Activated CD4-positive, alpha-beta memory T cell treated with anti-CD3 and anti-CD28 coated beads, Interleukin-2, amount 10 ng/mL, durations not matched to agents 7 days and 5 days (primary cell): ENCODE measurements around the gene FBF1. TPM values are rescaled to one million over a fixed set of nuclear protein-coding genes. Genes with fewer than 3 reads are reported as not detected.
"Not testable (repeated sequence)": the region's sequence is repeated elsewhere in the genome, so short reads cannot be mapped to it uniquely, and the experiment has no call there.

Source experiments
- CTCF ChIA-PET: fragments of 350-600 bp; sonication (Branson Sonifier 250); formaldehyde crosslinking; loops from one replicate; lab custom pipeline; 2021; ENCODE audit warnings: antibody characterized with exemption, inconsistent platforms; lab: Charles Lee
- POLR2A ChIA-PET: fragments of 350-600 bp; sonication (Branson Sonifier 250); formaldehyde crosslinking; loops from one replicate; lab custom pipeline; 2021; ENCODE audit warnings: antibody characterized with exemption; lab: Charles Lee
- DNase-seq: peaks from one replicate; pipeline ENCODE4 v3.0.0-alpha.2; 2020
- H3K27ac Mint-ChIP-seq: one replicate; pipeline ENCODE4 v1.8.0; 2021; ENCODE audit warnings: mild to moderate bottlenecking, mixed read lengths
- H3K27me3 Mint-ChIP-seq: one replicate; pipeline ENCODE4 v1.8.0; 2021; ENCODE audit warnings: mixed read lengths
- H3K36me3 Mint-ChIP-seq: one replicate; pipeline ENCODE4 v1.8.0; 2021; ENCODE audit warnings: low read depth, mixed read lengths
- H3K4me1 Mint-ChIP-seq: one replicate; pipeline ENCODE4 v1.8.0; 2021; ENCODE audit warnings: mixed read lengths
- H3K4me3 Mint-ChIP-seq: one replicate; pipeline ENCODE4 v1.8.0; 2021; ENCODE audit warnings: mild to moderate bottlenecking, mixed read lengths
- H3K9me3 Mint-ChIP-seq: one replicate; pipeline ENCODE4 v1.8.0; 2021; ENCODE audit warnings: mixed read lengths
- total RNA-seq, 2 experiments: library from RNA; stranded (reverse); gene quantifications; one replicate each; pipeline ENCODE4 v1.2.3, GENCODE V29; 2021

The FBF1 gene
- total RNA-seq, 2 experiments from 2014 or later = 19.8 to 21.1 TPM

DNA sequence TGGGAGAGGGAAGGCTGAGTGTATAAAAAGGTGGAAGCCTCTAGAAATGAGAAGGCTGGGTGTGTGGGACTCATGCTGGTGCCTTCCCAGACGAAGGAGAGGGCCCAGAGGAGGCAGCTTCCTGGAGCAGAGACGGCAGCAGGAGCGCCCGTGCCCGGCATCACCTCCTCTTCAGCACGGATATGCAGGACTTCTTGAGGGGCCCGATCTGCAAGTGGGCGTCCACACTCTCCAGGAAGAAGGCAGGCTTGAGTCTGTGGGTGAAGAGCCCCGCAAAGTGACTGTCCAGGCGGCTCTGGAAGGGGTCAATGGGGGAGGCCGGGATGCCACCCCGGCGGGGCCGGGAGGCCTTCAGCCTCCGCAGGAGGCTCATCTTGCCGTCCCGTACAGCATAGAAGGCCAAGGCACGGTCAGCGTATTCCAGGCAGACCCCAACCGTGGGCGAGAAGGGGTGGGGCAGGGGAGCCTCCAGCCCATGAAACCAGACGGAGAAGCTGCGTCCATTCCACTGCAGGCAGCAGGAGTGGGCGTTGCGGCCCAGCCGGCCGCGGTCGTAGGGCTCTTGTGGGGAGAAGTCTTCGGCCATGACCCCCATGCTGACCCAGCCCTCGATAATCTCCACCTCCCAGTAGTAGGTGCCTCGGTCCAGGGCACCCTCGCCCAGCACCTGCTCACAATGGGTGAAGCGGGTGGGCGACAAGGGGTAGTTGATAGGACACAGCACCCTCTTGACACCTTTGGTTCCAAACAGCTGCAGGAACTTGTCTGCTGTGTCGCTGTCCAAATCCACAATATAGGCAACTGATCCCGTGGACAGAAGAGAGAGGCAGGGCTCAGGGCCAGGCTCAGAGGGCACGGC lies 66.3 kb downstream of the FBF1 start:
- ChIA-PET POLR2A (interaction anchor here (0.8 to 12.6 kb wide), 8 partner anchors 10 to 99 kb away, joined by 3 to 221 read pairs (median 24); partner anchors contain the start of genes TRIM65, UNK and WBP2), CTCF (interaction anchor here (1.9 to 7.5 kb wide), 5 partner anchors 14 to 131 kb away, joined by 6 to 91 read pairs (median 10); partner anchors contain the start of genes TRIM65, UNC13D and WBP2)
- H3K36me3 Mint-ChIP-seq = peaks cover 25% of the 10 kb centered on the region
- H3K4me1 Mint-ChIP-seq = peaks cover 55% of the 10 kb centered on the region
- H3K27me3 Mint-ChIP-seq = peaks cover 7% of the 10 kb centered on the region
- H3K9me3 Mint-ChIP-seq = no peaks in the 10 kb centered on the region
- no peak for DNase-seq
- no peak overlapping the region for H3K4me3 Mint-ChIP-seq
- H3K27ac Mint-ChIP-seq = peak overlapping the region; percentile 38

DNA sequence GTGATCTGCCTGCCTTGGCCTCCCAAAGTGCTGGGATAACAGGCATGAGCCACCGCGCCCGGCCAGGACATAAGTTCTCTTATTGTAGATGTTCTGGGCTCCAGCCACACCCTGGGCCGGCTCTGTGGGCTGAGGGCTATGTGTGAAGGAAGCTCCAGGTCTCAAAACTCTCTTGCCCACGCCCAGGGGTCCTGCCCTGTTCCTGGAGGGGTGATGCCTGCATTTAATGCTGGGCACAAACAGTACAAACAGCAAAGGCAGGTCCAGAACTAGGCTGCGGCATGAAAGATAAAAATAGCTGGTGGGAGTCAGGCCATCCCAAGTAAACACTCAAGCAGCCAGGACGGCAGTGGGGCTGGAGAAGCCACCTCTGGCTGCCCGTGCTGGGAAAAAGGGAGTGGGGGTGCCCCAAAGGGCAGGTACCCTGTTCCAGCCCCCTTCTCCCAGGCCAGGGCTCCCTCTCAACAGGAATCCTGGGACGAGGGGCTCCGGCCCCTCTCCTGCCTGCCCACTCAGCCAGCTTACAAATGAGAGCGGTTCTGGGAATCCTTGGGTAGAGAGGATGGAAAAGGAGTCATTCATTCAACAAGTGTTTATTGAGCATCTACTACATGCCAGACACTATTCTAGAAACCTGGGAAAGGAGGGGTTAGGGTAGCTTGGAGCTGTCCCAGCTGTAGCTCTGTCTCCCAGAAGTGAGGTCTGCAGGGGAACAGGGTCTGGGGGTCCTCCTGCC lies 67.1 kb downstream of the FBF1 start:
- CTCF ChIA-PET = interaction anchor here (0.6 to 7.5 kb wide), 6 partner anchors 9 to 32 kb away, joined by 3 to 91 read pairs (median 7); partner anchors contain the start of genes TRIM65 and WBP2
- Mint-ChIP-seq H3K4me3 (no peak overlapping the region), H3K36me3 (peaks cover 25% of the 10 kb centered on the region)

DNA sequence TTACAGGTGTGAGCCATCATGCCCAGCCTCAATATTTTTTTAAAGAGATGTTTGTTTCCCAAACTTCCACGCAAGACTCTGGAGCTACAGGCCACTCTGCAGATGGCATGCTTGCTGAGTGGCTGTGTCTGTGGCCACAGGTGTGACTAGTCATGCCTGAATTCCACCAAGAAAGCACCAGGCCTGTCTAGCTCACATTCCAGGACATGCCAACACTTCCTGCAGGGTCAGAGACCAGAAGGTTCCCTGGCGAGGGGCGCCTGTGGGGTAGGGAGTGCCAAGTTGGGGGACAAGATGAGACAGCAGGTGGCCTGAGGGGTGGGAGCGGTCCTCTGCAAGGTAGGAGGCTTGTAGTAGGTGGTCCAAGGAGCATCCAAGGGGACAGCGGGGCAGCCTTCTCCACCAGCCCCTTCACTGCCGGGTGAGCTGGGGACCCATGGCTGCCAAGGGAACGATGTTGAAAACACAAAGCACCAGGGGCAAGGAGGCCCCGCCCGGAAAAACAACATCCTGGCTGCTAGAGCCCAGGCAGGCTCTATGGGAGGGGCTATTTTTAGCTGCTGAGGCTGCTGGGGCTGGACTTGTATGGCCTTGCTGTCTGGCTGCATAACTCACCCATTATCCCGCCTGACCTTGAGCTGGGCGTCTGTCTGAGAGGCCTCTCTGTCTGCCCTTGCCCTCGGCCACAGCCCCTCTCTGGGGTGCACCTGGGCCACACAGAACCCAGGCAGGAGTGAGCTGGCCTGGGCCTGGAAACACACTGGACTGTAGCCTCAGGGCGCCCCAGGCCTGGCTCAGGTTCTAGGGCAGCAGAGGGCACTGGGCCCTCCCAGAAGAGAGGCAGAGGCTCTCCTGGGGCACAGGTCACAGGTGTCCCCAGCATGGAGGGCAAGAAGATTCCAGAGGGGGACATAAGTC lies 68.1 kb downstream of the FBF1 start:
- peak; percentile 86 for DNase-seq
- CTCF ChIA-PET = interaction anchor here (0.5 to 7.5 kb wide), 12 partner anchors 10 to 119 kb away, joined by 3 to 91 read pairs (median 4); partner anchors contain the start of genes TRIM65 and WBP2
- peaks cover 24% of the 10 kb centered on the region for H3K36me3 Mint-ChIP-seq
- H3K9me3 Mint-ChIP-seq = no peaks in the 10 kb centered on the region
- peak overlapping the region; percentile 96 for H3K27ac Mint-ChIP-seq
- peaks cover 50% of the 10 kb centered on the region for H3K4me1 Mint-ChIP-seq
- H3K4me3 Mint-ChIP-seq = peak overlapping the region; percentile 24
- POLR2A ChIA-PET = interaction anchor here (0.7 to 12.6 kb wide), 15 partner anchors 8 to 98 kb away, joined by 3 to 221 read pairs (median 5); partner anchors contain the start of genes MRPL38, TRIM65, UNC13D and UNK
- no peaks in the 10 kb centered on the region for H3K27me3 Mint-ChIP-seq

More for the DNA sequence above, 67.1 kb downstream of the FBF1 start:
- Mint-ChIP-seq H3K4me1 (peaks cover 53% of the 10 kb centered on the region), H3K27ac (peak overlapping the region; percentile 96), H3K9me3 (no peaks in the 10 kb centered on the region), H3K27me3 (peaks cover 2% of the 10 kb centered on the region)
- POLR2A ChIA-PET = interaction anchor here (0.7 to 12.6 kb wide), 12 partner anchors 9 to 97 kb away, joined by 3 to 221 read pairs (median 6); partner anchors contain the start of genes MRPL38, TRIM65, UNC13D and UNK
- DNase-seq = no peak

DNA sequence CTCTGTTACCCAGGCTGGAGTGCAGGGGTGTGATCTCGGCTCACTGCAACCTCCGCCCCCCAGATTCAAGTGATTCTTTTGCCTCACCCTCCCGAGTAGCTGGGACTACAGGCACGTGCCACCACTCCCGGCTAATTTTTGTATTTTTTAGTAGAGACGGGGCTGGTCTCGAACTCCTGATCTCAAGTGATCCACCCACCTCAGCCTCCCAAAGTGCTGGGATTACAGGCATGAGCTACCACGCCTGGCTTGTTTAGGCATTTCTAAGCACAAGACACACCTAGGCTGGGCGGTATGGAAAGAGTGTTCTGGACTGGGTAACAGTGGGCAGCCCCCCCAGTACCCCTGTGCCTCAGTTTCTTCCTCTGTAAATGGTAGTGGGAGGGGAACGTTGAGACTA lies 70.6 kb downstream of the FBF1 start:
- not testable (repeated sequence) for H3K36me3 Mint-ChIP-seq, DNase-seq, H3K27ac Mint-ChIP-seq, H3K27me3 Mint-ChIP-seq, H3K9me3 Mint-ChIP-seq, H3K4me3 Mint-ChIP-seq
- ChIA-PET POLR2A (interaction anchor here (12.6 kb wide), 1 partner anchor 12 kb away, joined by 221 read pairs; the partner anchor contains the start of gene WBP2), CTCF (interaction anchor here (7.5 kb wide), 1 partner anchor 10 kb away, joined by 91 read pairs; no protein-coding TSS in a partner anchor)
- H3K4me1 Mint-ChIP-seq = peaks cover 33% of the 10 kb centered on the region

DNA sequence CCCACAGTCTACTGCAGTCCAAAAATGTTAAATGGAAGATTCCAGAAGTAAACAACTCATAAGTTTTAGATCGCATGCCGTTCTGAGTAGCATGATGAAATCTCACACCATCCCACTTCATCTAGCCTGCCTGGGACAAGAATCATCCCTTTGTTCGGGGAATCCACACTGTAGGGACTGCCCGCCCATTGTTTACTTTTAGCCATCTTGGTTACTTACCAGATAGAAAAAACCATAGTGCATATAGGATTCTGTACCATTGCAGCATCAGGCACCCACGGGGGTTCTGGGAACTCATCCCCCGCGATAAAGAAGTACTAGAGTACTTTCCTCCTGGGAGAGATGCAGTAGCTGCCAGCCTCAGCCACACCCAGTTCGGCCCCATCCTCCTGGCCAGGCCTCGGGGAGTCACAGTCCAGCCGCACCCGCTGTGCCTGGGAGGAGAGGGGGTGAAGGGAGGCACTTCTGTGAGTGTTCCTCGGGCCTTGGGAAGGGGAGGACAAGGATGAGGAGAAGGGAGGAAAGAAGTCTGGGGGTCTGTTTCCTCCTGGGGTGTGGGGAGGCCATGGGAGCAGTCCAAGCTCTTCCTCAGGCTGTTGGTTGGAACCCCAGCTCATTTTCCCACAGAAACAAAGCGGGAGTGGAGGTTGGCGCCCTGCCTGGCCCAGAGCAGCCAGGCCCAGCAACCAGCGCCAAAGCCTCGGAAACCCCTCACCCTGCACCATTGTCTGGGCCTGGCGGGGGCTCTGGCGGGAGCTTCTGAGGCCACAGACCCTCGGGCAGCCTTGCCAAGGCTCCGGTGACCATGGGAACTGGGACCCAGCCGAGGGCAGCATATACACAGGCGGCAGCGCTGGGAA lies 71.3 kb downstream of the FBF1 start:
- no peak for DNase-seq
- Mint-ChIP-seq H3K27me3 (no peaks in the 10 kb centered on the region), H3K4me3 (no peak overlapping the region), H3K36me3 (peaks cover 7% of the 10 kb centered on the region), H3K9me3 (no peaks in the 10 kb centered on the region), H3K27ac (no peak overlapping the region), H3K4me1 (peaks cover 35% of the 10 kb centered on the region)
- POLR2A ChIA-PET = interaction anchor here (12.6 kb wide), 1 partner anchor 11 kb away, joined by 221 read pairs; the partner anchor contains the start of gene WBP2
- CTCF ChIA-PET = interaction anchor here (7.5 kb wide), 1 partner anchor 9 kb away, joined by 91 read pairs; no protein-coding TSS in a partner anchor

DNA sequence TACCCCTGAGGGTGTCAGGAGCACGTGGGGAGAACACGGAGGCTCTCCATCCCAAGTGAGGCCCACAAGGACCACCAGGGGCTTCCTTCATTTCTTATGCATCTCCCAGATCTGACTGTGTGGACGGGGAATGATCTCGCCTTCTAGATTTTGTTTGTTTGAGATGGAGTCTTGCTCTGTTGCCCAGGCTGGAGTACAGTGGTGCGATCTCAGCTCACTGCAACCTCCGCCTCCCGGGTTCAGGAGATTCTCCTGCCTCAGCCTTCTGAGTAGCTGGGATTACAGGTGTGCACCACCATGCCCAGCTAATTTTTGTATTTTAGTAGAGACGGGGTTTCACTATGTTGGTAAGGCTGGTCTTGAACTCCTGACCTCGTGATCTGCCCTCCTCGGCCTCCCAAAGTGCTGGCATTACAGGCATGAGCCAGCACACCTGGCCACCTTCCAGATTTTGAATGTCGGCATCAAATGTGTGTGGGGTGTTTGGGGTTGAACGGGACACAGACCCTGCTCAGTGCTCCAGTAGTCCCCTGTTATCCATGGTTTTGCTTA lies 72.0 kb downstream of the FBF1 start:
- H3K27me3 Mint-ChIP-seq, CTCF ChIA-PET, H3K4me3 Mint-ChIP-seq, DNase-seq, H3K27ac Mint-ChIP-seq, H3K36me3 Mint-ChIP-seq, H3K9me3 Mint-ChIP-seq: not testable (repeated sequence)
- POLR2A ChIA-PET = interaction anchor here (12.6 kb wide), 1 partner anchor 10 kb away, joined by 221 read pairs; the partner anchor contains the start of gene WBP2
- H3K4me1 Mint-ChIP-seq = peaks cover 40% of the 10 kb centered on the region

DNA sequence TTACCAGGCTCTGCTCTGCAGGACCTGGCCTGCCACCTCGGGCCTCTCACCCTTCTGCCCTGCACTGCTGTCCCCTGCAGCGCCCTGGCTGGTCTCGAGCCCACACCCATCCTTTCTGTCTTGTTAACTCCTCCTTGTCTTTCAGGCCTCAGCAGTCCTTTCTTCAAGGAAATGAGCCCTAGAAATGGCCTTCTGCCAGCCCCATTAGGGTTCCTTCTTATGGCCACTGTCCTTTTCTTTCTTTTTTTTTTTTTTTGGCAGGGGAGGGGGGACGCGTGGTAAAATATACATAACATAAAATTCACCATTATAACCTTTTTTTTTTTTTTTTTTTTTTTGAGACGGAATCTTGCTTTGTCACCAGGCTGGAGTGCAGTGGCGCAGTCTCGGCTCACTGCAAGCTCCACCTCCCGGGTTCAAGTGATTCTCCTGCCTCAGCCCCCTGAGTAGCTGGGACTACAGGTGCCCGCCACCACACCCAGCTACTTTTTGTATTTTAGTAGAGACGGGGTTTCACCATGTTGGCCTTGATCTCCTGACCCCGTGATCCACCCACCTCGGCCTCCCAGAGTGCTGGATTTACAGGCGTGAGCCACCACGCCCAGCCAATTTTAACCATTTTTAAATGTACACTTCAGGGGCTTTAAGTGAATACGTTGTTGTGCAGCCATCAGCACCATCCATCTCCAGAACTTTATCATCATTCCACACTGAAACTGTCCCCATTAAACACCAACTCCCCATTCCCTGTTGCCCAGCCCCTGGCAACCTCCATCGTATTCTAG lies 75.2 kb downstream of the FBF1 start:
- not testable (repeated sequence) for H3K4me3 Mint-ChIP-seq, H3K9me3 Mint-ChIP-seq, H3K36me3 Mint-ChIP-seq, DNase-seq, H3K27me3 Mint-ChIP-seq
- CTCF ChIA-PET = interaction anchor here (0.7 to 2.0 kb wide), 7 partner anchors 10 to 118 kb away, joined by 3 to 11 read pairs (median 4); partner anchors contain the start of genes TRIM47 and WBP2
- peak overlapping the region; percentile 89 for H3K27ac Mint-ChIP-seq
- H3K4me1 Mint-ChIP-seq = peaks cover 28% of the 10 kb centered on the region
- POLR2A ChIA-PET = interaction anchor here (0.9 to 2.2 kb wide), 10 partner anchors 7 to 86 kb away, joined by 3 to 28 read pairs (median 6); partner anchors contain the start of genes TRIM47, TRIM65 and WBP2

DNA sequence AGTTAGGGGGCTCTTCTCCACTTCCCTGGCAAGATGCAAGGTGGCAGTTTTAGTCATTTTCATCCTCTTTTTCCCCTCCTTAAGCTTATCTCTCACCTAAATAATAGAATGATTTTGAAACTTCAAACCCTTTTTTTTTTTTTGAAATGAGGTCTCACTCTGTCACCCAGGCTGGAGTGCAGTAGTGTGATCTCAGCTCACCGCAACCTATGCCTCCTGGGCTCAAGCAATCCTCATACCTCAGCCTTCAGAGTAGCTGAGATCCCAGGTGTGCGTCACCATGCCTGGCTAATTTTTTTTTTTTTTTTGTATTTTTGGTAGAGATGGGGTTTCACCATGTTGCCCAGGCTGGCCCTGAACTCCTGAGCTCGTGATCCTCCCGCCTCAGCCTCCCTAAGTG lies 76.0 kb downstream of the FBF1 start:
- ChIA-PET CTCF (interaction anchor here (0.7 to 2.0 kb wide), 10 partner anchors 10 to 117 kb away, joined by 3 to 11 read pairs (median 4); partner anchors contain the start of genes TRIM47 and WBP2), POLR2A (interaction anchor here (0.9 to 2.2 kb wide), 11 partner anchors 8 to 380 kb away, joined by 3 to 28 read pairs (median 6); partner anchors contain the start of genes TRIM47, TRIM65 and WBP2)
- not testable (repeated sequence) for H3K36me3 Mint-ChIP-seq, H3K9me3 Mint-ChIP-seq, H3K27me3 Mint-ChIP-seq
- peak; percentile 38 for DNase-seq
- Mint-ChIP-seq H3K4me3 (peak overlapping the region; percentile 43), H3K4me1 (peaks cover 28% of the 10 kb centered on the region), H3K27ac (peak overlapping the region; percentile 89)

DNA sequence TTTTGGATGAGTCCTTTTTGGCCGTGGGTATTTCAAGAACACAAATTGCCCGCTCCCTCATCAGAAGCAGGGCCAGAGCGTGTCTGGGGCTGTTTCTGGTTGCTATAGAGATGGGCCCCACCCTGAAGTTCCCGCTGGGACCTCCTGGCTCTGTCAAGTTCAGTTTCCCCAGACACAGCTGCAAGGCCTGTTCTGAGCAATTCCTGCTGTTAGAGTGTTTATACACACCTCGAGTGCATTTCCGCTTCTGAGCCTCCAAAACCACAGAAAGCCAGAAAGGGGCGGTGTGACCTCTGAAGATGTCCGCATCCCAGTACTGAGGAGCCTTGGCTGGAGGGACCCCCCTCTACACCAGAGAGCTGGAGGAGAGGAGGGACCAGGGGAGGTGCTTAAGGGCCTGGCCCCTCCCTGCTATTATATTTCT lies 76.4 kb downstream of the FBF1 start:
- Mint-ChIP-seq H3K27me3 (no peaks in the 10 kb centered on the region), H3K4me3 (peak overlapping the region; percentile 43), H3K27ac (peak overlapping the region; percentile 89), H3K4me1 (peaks cover 29% of the 10 kb centered on the region), H3K36me3 (no peaks in the 10 kb centered on the region), H3K9me3 (no peaks in the 10 kb centered on the region)
- ChIA-PET CTCF (interaction anchor here (0.7 to 2.0 kb wide), 9 partner anchors 9 to 117 kb away, joined by 3 to 11 read pairs (median 4); partner anchors contain the start of genes TRIM47 and WBP2), POLR2A (interaction anchor here (0.9 to 2.2 kb wide), 11 partner anchors 8 to 381 kb away, joined by 3 to 28 read pairs (median 6); partner anchors contain the start of genes TRIM47, TRIM65 and WBP2)
- peak; percentile 76 for DNase-seq
